ENCODE data around the gene CLEC5A. TPM values are rescaled to one million over a fixed set of nuclear protein-coding genes. Genes with fewer than 3 reads are reported as not detected.

Gene CLEC5A
- polyA plus RNA-seq, 10 donors = 0.05 to 0.57 (median 0.39) TPM

Other genes starting within 250 kb of the CLEC5A start
- gene DENND11, start 244.8 kb downstream of the CLEC5A start, polyA plus RNA-seq (ENCODE audit: insufficient read length in 10 of 10) = 10 to 100 TPM in 2 of 10 donors, 1 to 10 TPM in 8; 5.9 to 11.0 (median 8.8) TPM
- gene WEE2, start 238.6 kb downstream of the CLEC5A start, polyA plus RNA-seq (ENCODE audit: insufficient read length in 10 of 10) = under 1 TPM in 7 of 10 donors, not detected in 3; 0.04 to 0.31 (median 0.15) TPM
- gene SSBP1, start 208.6 kb downstream of the CLEC5A start, polyA plus RNA-seq (ENCODE audit: insufficient read length in 10 of 10) = 100 to 1,000 TPM in 4 of 10 donors, 10 to 100 TPM in 6; 83.8 to 114 (median 96.2) TPM
- gene TAS2R3, start 182.9 kb downstream of the CLEC5A start, polyA plus RNA-seq (ENCODE audit: insufficient read length in 10 of 10) = under 1 TPM in 9 of 10 donors, not detected in 1; 0.12 to 0.58 (median 0.50) TPM
- gene TAS2R4, start 170.3 kb downstream of the CLEC5A start, polyA plus RNA-seq (ENCODE audit: insufficient read length in 10 of 10) = 1 to 10 TPM in 4 of 10 donors, under 1 TPM in 6; 0.36 to 2.7 (median 0.73) TPM
- gene TAS2R5, start 156.8 kb downstream of the CLEC5A start, polyA plus RNA-seq (ENCODE audit: insufficient read length in 10 of 10) = 1 to 10 TPM in 6 of 10 donors, under 1 TPM in 4; 0.32 to 3.8 (median 1.1) TPM
- gene PRSS37, start 105.5 kb downstream of the CLEC5A start, polyA plus RNA-seq (ENCODE audit: insufficient read length in 10 of 10) = under 1 TPM in 6 of 10 donors, not detected in 4; 0.07 to 0.30 (median 0.19) TPM
- not detected for gene OR9A4, start 30.6 kb downstream of the CLEC5A start, polyA plus RNA-seq (ENCODE audit: insufficient read length in 10 of 10)
- gene TAS2R38, start 26.8 kb upstream of the CLEC5A start, polyA plus RNA-seq (ENCODE audit: insufficient read length in 10 of 10) = under 1 TPM in 8 of 10 donors, not detected in 2; 0.15 to 0.47 (median 0.24) TPM
- under 1 TPM; 0.11 to 0.40 (median 0.25) TPM for gene MGAM, start 48.9 kb upstream of the CLEC5A start, polyA plus RNA-seq (ENCODE audit: insufficient read length in 10 of 10)
- under 1 TPM in 6 of 10 donors, not detected in 4; 0.03 to 0.13 (median 0.08) TPM for gene MGAM2, start 164.7 kb upstream of the CLEC5A start, polyA plus RNA-seq (ENCODE audit: insufficient read length in 10 of 10)